NB4 (cell line): ENCODE data around the gene ADAMTS6.

Experiments
- CTCF ChIP-seq: IDR thresholded peaks from one replicate; pipeline ENCODE4 v1.5.1; 2012; ENCODE audit warnings: low read depth, low read length
- MAX ChIP-seq: IDR thresholded peaks from 2 replicates; pipeline ENCODE4 v1.6.1; 2011; ENCODE audit warnings: low read depth, low read length
- POLR2A ChIP-seq: IDR thresholded peaks from 2 replicates; pipeline ENCODE4 v1.6.1; 2011; ENCODE audit warnings: mild to moderate bottlenecking; ENCODE audit not compliant: insufficient read length; ENCODE audit errors: extremely low read depth

- TF ChIP-seq CTCF (no peak), MAX (no peak), POLR2A (no peak)
Measured at GRCh38 chr5:65279603-65280002, 202.1 kb downstream of the ADAMTS6 start.
